SU-DHL-6 (cell line): ENCODE data around the gene TEK.

Experiments used
- H2AFZ ChIP-seq: fragments of 200-600 bp; sonication (generic); 2 replicates; pipeline ENCODE4 v1.6.1; 2014; ENCODE audit warnings: low read depth, mild to moderate bottlenecking, moderate library complexity, mixed read lengths, antibody characterized with exemption, low read length; ENCODE audit not compliant: severe bottlenecking
- H3F3A ChIP-seq: fragments of 200-600 bp; shearing (Covaris generic); 2 replicates; pipeline ENCODE4 v1.6.0; 2016; ENCODE audit warnings: antibody characterized with exemption, mild to moderate bottlenecking; ENCODE audit not compliant: insufficient read depth
- H3K27ac ChIP-seq: fragments of 200-600 bp; sonication (generic); 2 replicates; pipeline ENCODE4 v1.5.1; 2016; ENCODE audit warnings: low read depth, mild to moderate bottlenecking, low read length, moderate library complexity, mixed read lengths
- H3K27me3 ChIP-seq: fragments of 200-600 bp; sonication (generic), shearing (Covaris generic); 2 replicates; pipeline ENCODE4 v1.6.0; 2014; ENCODE audit warnings: mild to moderate bottlenecking, low read length
- H3K36me3 ChIP-seq: fragments of 200-600 bp; sonication (generic); 2 replicates; pipeline ENCODE4 v1.6.1; 2014; ENCODE audit warnings: mild to moderate bottlenecking, low read length, mixed read lengths
- H3K4me2 ChIP-seq: fragments of 300-600, 200-600 bp; shearing (Covaris generic), sonication (generic); 2 replicates; pipeline ENCODE4 v1.6.0; 2014; ENCODE audit warnings: low read length, low read depth, mild to moderate bottlenecking; ENCODE audit not compliant: poor library complexity, severe bottlenecking
- H3K4me3 ChIP-seq: fragments of 200-600 bp; sonication (generic); 2 replicates; pipeline ENCODE4 v1.5.1; 2014; ENCODE audit warnings: antibody characterized with exemption, low read length, mild to moderate bottlenecking, mixed read lengths; ENCODE audit not compliant: insufficient read depth, poor library complexity, severe bottlenecking
- H3K79me2 ChIP-seq: fragments of 200-600 bp; sonication (generic); 2 replicates; pipeline ENCODE4 v1.6.1; 2014; ENCODE audit warnings: mild to moderate bottlenecking, low read length, moderate library complexity; ENCODE audit not compliant: insufficient read depth
- H3K9ac ChIP-seq: fragments of 200-600 bp; sonication (generic); 2 replicates; pipeline ENCODE4 v1.7.0; 2014; ENCODE audit warnings: mild to moderate bottlenecking, low read length
- H3K9me2 ChIP-seq: fragments of 200-600 bp; sonication (generic); replicated peaks from 2 replicates; pipeline ENCODE4 v1.6.1; 2014; ENCODE audit warnings: low read length; ENCODE audit not compliant: insufficient read depth
- H3K9me3 ChIP-seq: fragments of 200-600 bp; sonication (generic); 2 replicates; pipeline ENCODE4 v1.6.1; 2014; ENCODE audit warnings: low read length, mixed read lengths; ENCODE audit not compliant: insufficient read depth
- H4K20me1 ChIP-seq: fragments of 200-600 bp; sonication (generic); 2 replicates; pipeline ENCODE4 v1.6.1; 2014; ENCODE audit warnings: low read depth, mild to moderate bottlenecking, antibody characterized with exemption, low read length, moderate library complexity, mixed read lengths
- CTCF ChIP-seq: fragments of 200-600 bp; sonication (generic); IDR thresholded peaks from one replicate; pipeline ENCODE4 v1.5.1; 2017; ENCODE audit warnings: antibody characterized with exemption, mild to moderate bottlenecking, low read length, moderate library complexity; ENCODE audit not compliant: insufficient read depth, poor library complexity, severe bottlenecking
- EZH2phosphoT487 ChIP-seq: fragments of 200-600 bp; sonication (generic), shearing (Covaris generic); conservative IDR thresholded peaks from 2 replicates; pipeline ENCODE4 v1.6.1; 2018; ENCODE audit warnings: mild to moderate bottlenecking, antibody characterized with exemption, low read length, moderate library complexity, mixed read lengths

The TEK gene

GRCh38 chr9:27118916-27119315, 9.9 kb downstream of the TEK start:
- Histone ChIP-seq H3K79me2 (no peaks in the 10 kb centered on the region), H3K27me3 (no peaks in the 10 kb centered on the region), H3K4me3 (no peak overlapping the region), H3K9ac (no peak overlapping the region), H3K9me3 (no peaks in the 10 kb centered on the region), H3K9me2 (no peaks in the 10 kb centered on the region), H4K20me1 (no peaks in the 10 kb centered on the region), H3K27ac (no peak overlapping the region), H3F3A (no peaks in the 10 kb centered on the region), H3K4me2 (no peak overlapping the region), H3K36me3 (no peaks in the 10 kb centered on the region), H2AFZ (no peak overlapping the region)
- TF ChIP-seq EZH2phosphoT487 (no peak), CTCF (no peak)

GRCh38 chr9:27124151-27124550, 15.1 kb downstream of the TEK start:
- Histone ChIP-seq H3K9me3 (no peaks in the 10 kb centered on the region), H3K9me2 (no peaks in the 10 kb centered on the region), H3K4me3 (no peak overlapping the region), H3K79me2 (no peaks in the 10 kb centered on the region), H3K36me3 (no peaks in the 10 kb centered on the region), H3K9ac (no peak overlapping the region), H3K27me3 (no peaks in the 10 kb centered on the region), H3K4me2 (no peak overlapping the region), H3F3A (no peaks in the 10 kb centered on the region), H3K27ac (no peak overlapping the region), H4K20me1 (no peaks in the 10 kb centered on the region), H2AFZ (no peak overlapping the region)
- TF ChIP-seq CTCF (no peak), EZH2phosphoT487 (no peak)

- Histone ChIP-seq H2AFZ (no peak overlapping the region), H3K4me2 (no peak overlapping the region)
These were observed 16.0 kb downstream of the TEK start for GRCh38 chr9:27125030-27125429.

More at GRCh38 chr9:27125030-27125429, 16.0 kb downstream of the TEK start:
- H3K27me3 ChIP-seq = 0 out of 2 replicates have a peak, but pooled peaks cover 3% of the 10 kb centered on the region
- H3F3A ChIP-seq = no peaks in the 10 kb centered on the region
- no peaks in the 10 kb centered on the region for H3K36me3 ChIP-seq
- H4K20me1 ChIP-seq = no peaks in the 10 kb centered on the region
- no peaks in the 10 kb centered on the region for H3K9me2 ChIP-seq
- no peaks in the 10 kb centered on the region for H3K79me2 ChIP-seq
- no peak overlapping the region for H3K9ac ChIP-seq
- no peak overlapping the region for H3K4me3 ChIP-seq
- H3K27ac ChIP-seq = no peak overlapping the region
- H3K9me3 ChIP-seq = no peaks in the 10 kb centered on the region
- TF ChIP-seq EZH2phosphoT487 = no peak
- no peak for TF ChIP-seq CTCF
